ENCODE measurements around the gene SGCA.

The SGCA gene

GRCh38 chr17:50209472-50210239 is 43.9 kb downstream of the SGCA start:
- no peak for DNase-seq (ENCODE audit: low spot score)

GRCh38 chr17:50210240-50211225 is 44.7 kb downstream of the SGCA start:
- DNase-seq (ENCODE audit: low spot score), result peak; percentile 74

GRCh38 chr17:50211249-50212120 is 45.7 kb downstream of the SGCA start:
- no peak for DNase-seq (ENCODE audit: low spot score)

- DNase-seq (ENCODE audit: low spot score), result no peak
Observed at GRCh38 chr17:50212121-50212843, 46.5 kb downstream of the SGCA start.

GRCh38 chr17:50213026-50214022 is 47.5 kb downstream of the SGCA start:
- no peak for DNase-seq (ENCODE audit: low spot score)

- DNase-seq (ENCODE audit: low spot score), result no peak
Observed at GRCh38 chr17:50214976-50215760, 49.4 kb downstream of the SGCA start.

GRCh38 chr17:50217591-50217990 is 51.8 kb downstream of the SGCA start:
- DNase-seq (ENCODE audit: low spot score), result no peak

- DNase-seq (ENCODE audit: low spot score), result no peak
Observed at GRCh38 chr17:50218071-50218759, 52.4 kb downstream of the SGCA start.

- no peak for DNase-seq (ENCODE audit: low spot score)
Observed at GRCh38 chr17:50218771-50219315, 53.0 kb downstream of the SGCA start.

GRCh38 chr17:50219342-50219741 is 53.5 kb downstream of the SGCA start:
- DNase-seq (ENCODE audit: low spot score), result no peak

GRCh38 chr17:50219939-50220465 is 54.2 kb downstream of the SGCA start:
- DNase-seq (ENCODE audit: low spot score), result no peak

GRCh38 chr17:50220811-50221210 is 55.0 kb downstream of the SGCA start:
- DNase-seq (ENCODE audit: low spot score), result no peak

GRCh38 chr17:50221266-50221863 is 55.6 kb downstream of the SGCA start:
- DNase-seq (ENCODE audit: low spot score), result no peak

GRCh38 chr17:50221864-50222545 is 56.2 kb downstream of the SGCA start:
- no peak for DNase-seq (ENCODE audit: low spot score)

- DNase-seq (ENCODE audit: low spot score), result no peak
Observed at GRCh38 chr17:50222922-50223321, 57.1 kb downstream of the SGCA start.

Measured in COLO829 (cell line).